Measurements from ENCODE around the gene NUP214. TPM values are rescaled to one million over a fixed set of nuclear protein-coding genes. Genes with fewer than 3 reads are reported as not detected.

Gene NUP214
- total and polyA plus RNA-seq, 2 of the 4 experiments (the other 2 are of a cell fraction): 7.9 to 13.4 TPM

GRCh38 chr9:131149688-131150053 lies 24.3 kb downstream of the NUP214 start:
- no peak overlapping the region for H3K4me2 ChIP-seq (ENCODE audit: low read depth, low read length)
- H4K5ac ChIP-seq (ENCODE audit: low read depth, low read length): no peak overlapping the region
- POLR2A ChIA-PET (ENCODE audit: unreplicated experiment): no interaction called here
- H4K8ac ChIP-seq (ENCODE audit: low read depth in 2 of 2, low read length in 2 of 2): no peak overlapping the region
- peaks cover 0 to 3% of the 10 kb centered on the region in 2 experiments; a peak in 2 of 4 replicates for H3K79me1 ChIP-seq (ENCODE audit: low read depth in 1 of 2, low read length in 2 of 2)
- in situ Hi-C loops (cut with MboI; ENCODE audit: low sequenced_read_pairs) (loop anchor here (25.0 kb wide), 1 partner anchor 1188 kb away; no protein-coding TSS in a partner anchor), dilution Hi-C loops (cut with HindIII; ENCODE audit: low sequenced_read_pairs, unreplicated experiment) (no loop called here), intact Hi-C loops (cut with micrococcal nuclease) (loop anchor here (10.0 kb wide), 1 partner anchor 325 kb away; no protein-coding TSS in a partner anchor)
- H3K4me1 ChIP-seq (ENCODE audit: control insufficient read depth, insufficient read depth, low read length): no peaks in the 10 kb centered on the region
- ATAC-seq (ENCODE audit: low read depth) (no peak), DNase-seq (no peak)
- H3K4me3 ChIP-seq (ENCODE audit: insufficient read depth, low read depth, low read length): no peak overlapping the region
- no peaks in the 10 kb centered on the region for H3K9me3 ChIP-seq (ENCODE audit: control insufficient read depth, insufficient read depth, low read length)
- no peak overlapping the region for H2BK20ac ChIP-seq (ENCODE audit: low read depth, low read length)
- no peak overlapping the region for H3K18ac ChIP-seq (ENCODE audit: low read depth, low read length)
- peaks cover 59% of the 10 kb centered on the region for H3K36me3 ChIP-seq (ENCODE audit: control insufficient read depth, insufficient read depth, low read length)
- H3K27ac ChIP-seq (ENCODE audit: insufficient read depth, low read length): no peak overlapping the region
- CTCF ChIA-PET: no interaction called here
- no peaks in the 10 kb centered on the region for H4K20me1 ChIP-seq (ENCODE audit: insufficient read depth, low read length)
- H3K23ac ChIP-seq (ENCODE audit: low read depth, low read length): no peak overlapping the region
- TF ChIP-seq RFX5 (IDR thresholded peaks at IDR 0.05; ENCODE audit: low read depth, low read length): no peak
- no peak for TF ChIP-seq RAD21 (IDR thresholded peaks at IDR 0.05; ENCODE audit: low read length)
- no peak for TF ChIP-seq MAFK (IDR thresholded peaks at IDR 0.05; ENCODE audit: low read depth, low read length)
- no peak for TF ChIP-seq FOS (IDR thresholded peaks at IDR 0.05; ENCODE audit: low read depth, low read length)
- TF ChIP-seq CHD1 (IDR thresholded peaks at IDR 0.05; ENCODE audit: low read depth, low read length): no peak
- TF ChIP-seq USF2 (IDR thresholded peaks at IDR 0.05; ENCODE audit: low read depth, low read length): no peak
- no peak for TF ChIP-seq SMC3 (IDR thresholded peaks at IDR 0.05; ENCODE audit: low read depth, low read length)
- no peak for TF ChIP-seq CEBPB (IDR thresholded peaks at IDR 0.05; ENCODE audit: low read depth, low read length)
- TF ChIP-seq ELK1 (IDR thresholded peaks at IDR 0.05; ENCODE audit: borderline replicate concordance, low read depth, low read length): no peak
- no peak for TF ChIP-seq POLR2A (IDR thresholded peaks at IDR 0.05; ENCODE audit: low read depth, low read length)
- H3K14ac ChIP-seq (replicated peaks; ENCODE audit: low read depth, low read length): no peak overlapping the region
- H3K9me1 ChIP-seq (ENCODE audit: insufficient read depth, low read length): no peaks in the 10 kb centered on the region
- no peak overlapping the region for H2AFZ ChIP-seq (replicated peaks; ENCODE audit: low read length, poor library complexity)
- no peak overlapping the region for H3K4ac ChIP-seq (ENCODE audit: low read depth, low read length)
- no peaks in the 10 kb centered on the region for H3K27me3 ChIP-seq (ENCODE audit: control insufficient read depth, insufficient read depth, low read length)
- WGBS, 2 experiments (ENCODE audit: extremely low coverage in 2 of 2, insufficient read length in 1 of 2): 70% methylated on average over 2 of the region's 5 CpGs; no CpG with 5 or more reads in 1 of the 2 experiments
- BruUV-seq (replicated peaks): no TSS peak
- H2AK5ac ChIP-seq (ENCODE audit: low read depth, low read length): no peak overlapping the region
- no peak overlapping the region for H3K9ac ChIP-seq (ENCODE audit: low read depth, low read length)
- H4K91ac ChIP-seq (ENCODE audit: insufficient read depth, low read depth, low read length): no peak overlapping the region
- no peak overlapping the region for H3K56ac ChIP-seq (ENCODE audit: extremely low read depth, insufficient read depth, low read length)
- H2BK5ac ChIP-seq (ENCODE audit: low read depth, low read length, poor library complexity, severe bottlenecking): no peak overlapping the region
- H2BK120ac ChIP-seq (ENCODE audit: low read depth, low read length): no peak overlapping the region
- no peak overlapping the region for H2AK9ac ChIP-seq (replicated peaks; ENCODE audit: low read depth, low read length, poor library complexity)
- H2BK15ac ChIP-seq (ENCODE audit: low read depth, low read length): no peak overlapping the region
